ENCODE data around the gene RXYLT1.
"Not testable (repeated sequence)": the region's sequence is repeated elsewhere in the genome, so short reads cannot be mapped to it uniquely, and the experiment has no call there.

The RXYLT1 gene

DNA sequence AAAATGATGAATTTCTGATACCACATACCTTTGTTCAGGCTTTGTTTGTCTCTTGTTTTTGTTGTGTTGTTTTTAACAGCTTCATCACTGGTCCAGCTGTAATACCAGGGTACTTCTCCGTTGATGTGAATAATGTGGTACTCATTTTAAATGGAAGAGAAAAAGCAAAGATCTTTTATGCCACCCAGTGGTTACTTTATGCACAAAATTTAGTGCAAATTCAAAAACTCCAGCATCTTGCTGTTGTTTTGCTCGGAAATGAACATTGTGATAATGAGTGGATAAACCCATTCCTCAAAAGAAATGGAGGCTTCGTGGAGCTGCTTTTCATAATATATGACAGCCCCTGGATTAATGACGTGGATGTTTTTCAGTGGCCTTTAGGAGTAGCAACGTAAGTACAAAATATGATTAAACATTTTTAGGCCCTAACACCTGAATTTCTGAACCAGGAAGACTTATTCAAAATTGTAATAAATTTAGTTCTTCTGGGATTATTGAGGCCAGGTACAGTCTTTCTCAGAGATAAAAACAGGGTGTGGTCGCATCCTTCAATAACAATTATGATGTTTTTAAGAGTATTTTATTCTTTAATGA is 22.4 kb downstream of the RXYLT1 start:
- no peak for DNase-seq (ENCODE audit: low read depth in 2 of 2)

- no peak for DNase-seq (ENCODE audit: low read depth in 2 of 2)
These were observed 25.0 kb downstream of the RXYLT1 start for GRCh38 chr12:63804746-63805145.

GRCh38 chr12:63805704-63806672 is 26.3 kb downstream of the RXYLT1 start:
- no peak for DNase-seq (ENCODE audit: low read depth in 2 of 2)

DNA sequence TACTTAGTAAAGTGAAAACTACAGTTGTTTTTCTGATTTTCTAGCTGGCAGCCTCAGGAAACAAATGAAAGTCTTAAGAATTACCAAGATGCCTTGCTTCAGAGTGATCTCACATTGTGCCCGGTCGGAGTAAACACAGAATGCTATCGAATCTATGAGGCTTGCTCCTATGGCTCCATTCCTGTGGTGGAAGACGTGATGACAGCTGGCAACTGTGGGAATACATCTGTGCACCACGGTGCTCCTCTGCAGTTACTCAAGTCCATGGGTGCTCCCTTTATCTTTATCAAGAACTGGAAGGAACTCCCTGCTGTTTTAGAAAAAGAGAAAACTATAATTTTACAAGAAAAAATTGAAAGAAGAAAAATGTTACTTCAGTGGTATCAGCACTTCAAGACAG is 28.9 kb downstream of the RXYLT1 start:
- no peak for DNase-seq (ENCODE audit: low read depth in 2 of 2)

DNA sequence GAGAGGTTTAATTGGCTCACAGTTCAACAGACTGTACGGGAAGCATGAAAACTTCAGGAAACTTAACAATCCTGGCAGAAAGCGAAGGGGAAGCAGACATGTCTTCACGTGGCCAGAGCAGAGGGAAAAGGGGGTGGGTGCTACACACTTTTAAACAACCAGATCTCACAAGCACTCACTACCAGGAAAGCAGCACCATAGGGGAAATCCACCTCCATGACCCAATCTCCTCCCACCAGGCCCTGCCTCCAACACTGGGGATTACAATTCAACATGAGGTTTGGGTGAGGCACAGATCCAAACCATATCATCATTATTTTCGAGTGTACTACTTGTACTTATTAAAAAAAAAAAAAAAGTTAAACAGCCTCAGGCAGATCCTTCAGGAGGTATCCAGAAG is 29.9 kb downstream of the RXYLT1 start:
- DNase-seq (ENCODE audit: low read depth in 2 of 2): no peak

GRCh38 chr12:63811334-63811733 is 31.6 kb downstream of the RXYLT1 start:
- DNase-seq (ENCODE audit: low read depth in 2 of 2): no peak

GRCh38 chr12:63811755-63812154 is 32.0 kb downstream of the RXYLT1 start:
- DNase-seq (ENCODE audit: low read depth in 2 of 2): no peak

DNA sequence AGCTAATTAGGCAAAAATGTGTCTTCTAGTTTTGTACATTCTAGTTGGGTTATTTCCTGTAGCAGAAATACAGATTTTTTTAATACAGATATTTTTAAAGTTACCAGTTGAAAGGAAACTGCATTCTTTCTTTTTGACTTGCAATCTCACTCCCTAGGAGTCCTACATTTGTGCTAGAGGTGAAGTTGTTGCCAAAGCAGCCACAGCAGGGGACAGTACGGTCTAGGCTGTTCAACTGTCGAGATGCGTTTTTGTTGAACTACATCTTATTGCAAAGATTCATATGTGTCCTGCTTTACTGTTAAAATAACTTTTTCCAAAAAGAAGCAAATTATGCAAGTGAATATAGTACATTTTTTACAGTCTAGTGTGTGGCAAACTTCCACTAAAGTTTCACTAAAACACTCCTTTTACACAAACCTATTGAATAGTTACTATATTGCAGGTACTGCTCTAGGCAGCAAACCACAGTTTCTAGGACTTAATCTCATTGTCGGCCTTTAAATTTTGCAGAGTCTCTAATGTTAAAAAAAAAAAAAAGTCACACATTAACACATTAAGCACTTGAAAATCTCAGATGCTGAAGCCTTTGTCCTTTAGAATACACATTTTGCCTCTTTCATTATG is 34.5 kb downstream of the RXYLT1 start:
- DNase-seq (ENCODE audit: low read depth in 2 of 2): no peak

DNA sequence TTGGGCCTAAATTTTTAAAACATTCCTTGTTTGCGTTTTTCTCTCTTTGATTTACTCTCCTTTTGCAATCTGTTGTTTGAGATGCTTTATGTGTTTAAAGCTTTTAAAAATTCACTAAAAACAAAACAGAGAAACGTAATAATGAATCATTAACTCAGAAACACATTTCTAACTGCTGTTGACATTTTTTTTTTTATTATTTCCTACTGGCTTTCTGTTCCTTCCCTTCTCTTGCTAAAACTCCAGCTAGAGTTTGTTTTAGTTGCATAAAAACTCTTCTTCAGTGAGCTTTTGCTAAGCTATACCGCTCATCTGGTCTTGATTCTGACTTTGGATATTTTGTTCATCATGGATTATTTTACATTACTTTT is 35.8 kb downstream of the RXYLT1 start:
- DNase-seq (ENCODE audit: low read depth in 2 of 2): no peak

- no peak for DNase-seq (ENCODE audit: low read depth in 2 of 2)
These were observed 36.3 kb downstream of the RXYLT1 start for GRCh38 chr12:63816031-63816430.

DNA sequence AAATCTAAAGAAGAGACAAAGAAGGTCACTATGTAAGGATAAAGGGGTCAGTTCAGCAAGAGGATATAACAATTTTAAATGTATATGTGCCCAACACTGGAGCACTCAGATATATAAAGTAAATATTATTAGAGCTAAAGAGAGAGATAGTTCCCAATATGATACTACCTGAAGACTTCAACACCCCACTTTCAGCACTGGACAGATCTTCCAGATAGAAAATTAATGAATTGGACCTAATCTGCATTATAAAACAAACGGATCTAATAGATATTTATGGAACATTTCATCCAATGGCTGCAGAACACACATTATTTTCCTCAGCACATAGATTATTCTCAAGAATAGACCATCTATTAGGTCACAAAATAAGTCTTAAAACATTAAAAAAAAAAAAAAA is 40.7 kb downstream of the RXYLT1 start:
- DNase-seq (ENCODE audit: low read depth in 2 of 2): no peak

DNA sequence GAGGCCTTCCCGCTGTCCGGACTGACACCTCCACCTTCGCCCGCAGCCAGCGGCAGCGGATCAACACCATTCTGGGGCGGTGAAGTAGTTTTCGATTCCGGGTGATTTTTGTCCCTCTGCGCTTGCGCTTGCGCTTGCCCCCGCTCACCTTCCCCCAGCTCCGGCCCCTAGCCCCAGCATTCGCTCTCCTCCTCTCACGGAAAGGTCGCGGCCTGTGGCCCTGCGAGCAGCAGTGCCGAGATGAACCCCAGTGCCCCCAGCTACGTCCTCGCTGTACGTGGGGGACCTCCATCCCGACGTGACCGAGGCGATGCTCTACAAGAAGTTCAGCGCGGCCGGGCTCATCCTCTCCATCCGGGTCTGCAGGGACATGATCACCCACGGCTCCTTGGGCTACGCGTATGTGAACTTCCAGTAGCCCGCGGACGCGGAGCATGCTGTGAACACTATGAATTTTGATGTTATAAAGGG is 42.1 kb downstream of the RXYLT1 start:
- DNase-seq (ENCODE audit: low read depth in 2 of 2): no peak

DNA sequence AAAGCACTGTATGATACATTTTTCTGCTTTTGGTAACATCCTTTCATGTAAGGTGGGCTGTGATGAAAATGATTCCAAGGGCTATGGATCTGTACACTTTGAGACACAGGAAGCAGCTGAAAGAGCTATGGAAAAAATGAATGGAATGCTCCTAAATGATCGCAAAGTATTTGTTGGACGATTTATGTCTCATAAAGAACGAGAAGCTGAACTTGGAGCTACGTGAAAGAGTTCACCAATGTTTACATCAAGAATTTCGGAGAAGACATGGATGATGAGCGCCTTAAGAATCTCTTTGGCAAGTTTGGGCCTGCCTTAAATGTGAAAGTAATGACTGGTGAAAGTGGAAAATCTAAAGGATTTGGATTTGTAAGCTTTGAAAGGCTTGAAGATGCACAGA is 42.6 kb downstream of the RXYLT1 start:
- no peak for DNase-seq (ENCODE audit: low read depth in 2 of 2)

- DNase-seq (ENCODE audit: low read depth in 2 of 2): no peak
These were observed 43.3 kb downstream of the RXYLT1 start for GRCh38 chr12:63823040-63823439.

- DNase-seq (ENCODE audit: low read depth in 2 of 2): no peak
These were observed 46.4 kb downstream of the RXYLT1 start for GRCh38 chr12:63826006-63826585.

DNA sequence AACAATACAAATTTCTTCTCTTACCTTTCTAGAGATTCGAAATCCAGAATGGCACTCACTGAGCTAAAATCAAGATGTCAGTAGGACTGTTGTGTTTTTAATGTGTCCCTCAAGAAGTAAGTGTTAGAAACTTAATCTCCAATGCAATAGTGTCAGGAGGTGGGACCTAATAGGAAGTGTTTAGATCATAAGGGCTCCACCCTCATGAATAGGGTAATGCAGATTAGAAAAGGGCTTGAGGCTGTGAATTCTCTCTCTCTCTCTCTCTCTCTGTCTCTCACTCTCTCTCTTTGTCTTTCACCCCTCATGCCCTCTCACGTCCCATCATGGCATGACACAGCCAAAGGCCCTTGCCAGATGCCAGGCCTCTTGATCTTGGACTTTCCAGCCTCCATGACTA is 49.2 kb downstream of the RXYLT1 start:
- DNase-seq (ENCODE audit: low read depth in 2 of 2): no peak

DNA sequence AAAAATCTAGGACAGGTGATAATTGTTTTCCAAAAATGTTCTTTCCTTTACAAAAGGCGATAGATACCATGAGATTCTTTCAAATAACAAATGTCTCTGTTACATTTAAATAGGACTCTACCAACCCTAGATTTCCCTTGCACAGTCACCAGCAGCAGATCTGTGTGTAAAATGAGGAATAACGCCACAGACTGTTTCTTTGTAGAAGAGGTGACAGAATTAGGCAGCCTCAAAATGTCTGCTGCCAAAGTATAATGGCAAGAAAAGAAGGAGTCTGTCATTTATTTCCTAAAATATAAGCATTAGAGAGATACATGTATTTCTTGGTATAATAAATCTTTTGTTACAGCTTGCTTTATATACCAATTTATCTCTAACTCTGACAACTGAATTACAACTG is 56.3 kb downstream of the RXYLT1 start:
- DNase-seq (ENCODE audit: low read depth in 2 of 2): no peak

GRCh38 chr12:63836936-63837335 is 57.2 kb downstream of the RXYLT1 start:
- DNase-seq (ENCODE audit: low read depth in 2 of 2): no peak

GRCh38 chr12:63838411-63838810 is 58.7 kb downstream of the RXYLT1 start:
- no peak for DNase-seq (ENCODE audit: low read depth in 2 of 2)

DNA sequence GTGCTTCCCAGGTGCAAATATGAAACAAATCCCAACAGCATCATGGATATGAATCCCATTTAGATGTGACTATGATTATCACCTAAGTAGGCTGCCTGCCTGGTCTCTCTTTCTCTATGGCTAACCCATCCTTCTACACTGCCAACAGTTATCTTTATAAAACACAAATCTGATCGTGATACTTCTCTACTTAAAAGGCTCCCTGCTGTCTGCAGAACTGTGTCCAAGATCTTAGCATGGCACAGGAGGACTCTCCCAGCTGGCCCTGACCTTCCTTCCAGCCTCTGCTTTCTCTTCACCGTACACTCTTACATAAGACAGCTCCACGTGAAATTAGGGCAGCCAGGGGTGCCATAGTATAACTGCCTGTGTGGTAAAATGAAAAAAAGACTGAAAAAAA is 61.3 kb downstream of the RXYLT1 start:
- DNase-seq (ENCODE audit: low read depth in 2 of 2): no peak

DNA sequence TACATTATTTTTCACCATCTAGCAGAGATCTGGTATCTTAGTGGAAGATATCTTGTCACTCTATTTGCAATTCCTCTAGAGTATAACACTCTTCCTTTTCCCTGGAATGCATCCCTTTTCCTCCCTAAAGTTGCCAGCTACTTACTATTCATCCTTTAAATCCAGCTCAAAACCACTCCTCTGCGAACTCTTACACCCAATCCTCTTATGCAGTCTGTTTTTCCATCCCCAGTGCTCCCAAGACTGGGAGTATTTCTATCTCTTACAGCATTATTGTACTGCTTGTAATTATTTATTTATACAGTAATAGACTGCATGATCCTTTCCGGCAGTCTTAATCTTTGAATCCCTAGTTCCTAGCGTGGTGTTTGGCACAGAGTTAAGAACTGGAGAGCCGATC is 61.9 kb downstream of the RXYLT1 start:
- DNase-seq (ENCODE audit: low read depth in 2 of 2): no peak

- DNase-seq (ENCODE audit: low read depth in 2 of 2): not testable (repeated sequence)
These were observed 63.0 kb downstream of the RXYLT1 start for GRCh38 chr12:63842750-63843149.

Measured in stimulated activated CD8-positive, alpha-beta memory T cell treated with anti-CD3 and anti-CD28 coated beads, Interleukin-2, amount 100 ng/mL, for 48 hours (primary cell).